A673 (cell line): ENCODE data around the gene ACTR3.

ENCODE experiments used
- EZH2 ChIP-seq: fragments of 200-600 bp; sonication (generic); IDR thresholded peaks from 2 replicates; pipeline ENCODE4 v1.6.1; 2017; ENCODE audit warnings: borderline replicate concordance, low read depth, mild to moderate bottlenecking, mixed read lengths, antibody characterized with exemption, low read length; ENCODE audit not compliant: poor library complexity, severe bottlenecking
- TF ChIP-seq, protein P1 (sequence below): fragments of 300-800, 200-600 bp; sonication (generic); conservative IDR thresholded peaks from 2 replicates; pipeline ENCODE4 v1.5.1; 2017; ENCODE audit warnings: low read depth, mild to moderate bottlenecking, antibody characterized with exemption, low read length, moderate library complexity, mixed read lengths

DNA sequence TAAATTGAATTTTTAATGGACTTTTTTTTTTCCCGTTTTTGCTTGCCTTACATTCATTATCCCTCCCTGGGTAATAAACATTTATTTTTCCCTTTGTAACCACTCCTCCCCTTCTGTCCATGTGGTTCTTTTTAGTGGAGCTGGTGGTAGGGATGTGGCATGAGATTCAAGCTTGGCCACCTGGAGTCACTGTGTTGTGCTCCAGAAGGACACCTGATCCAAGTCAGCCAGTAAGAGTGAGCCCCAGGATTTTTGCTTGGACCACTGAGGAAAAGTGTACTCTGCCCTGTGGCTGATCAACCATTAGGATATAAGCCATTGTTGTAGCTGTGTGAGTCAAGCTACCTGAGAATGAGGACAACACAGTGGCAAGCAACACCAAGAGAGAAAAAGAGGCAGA is 11.1 kb upstream of the ACTR3 start:
- TF ChIP-seq, protein P1, sequence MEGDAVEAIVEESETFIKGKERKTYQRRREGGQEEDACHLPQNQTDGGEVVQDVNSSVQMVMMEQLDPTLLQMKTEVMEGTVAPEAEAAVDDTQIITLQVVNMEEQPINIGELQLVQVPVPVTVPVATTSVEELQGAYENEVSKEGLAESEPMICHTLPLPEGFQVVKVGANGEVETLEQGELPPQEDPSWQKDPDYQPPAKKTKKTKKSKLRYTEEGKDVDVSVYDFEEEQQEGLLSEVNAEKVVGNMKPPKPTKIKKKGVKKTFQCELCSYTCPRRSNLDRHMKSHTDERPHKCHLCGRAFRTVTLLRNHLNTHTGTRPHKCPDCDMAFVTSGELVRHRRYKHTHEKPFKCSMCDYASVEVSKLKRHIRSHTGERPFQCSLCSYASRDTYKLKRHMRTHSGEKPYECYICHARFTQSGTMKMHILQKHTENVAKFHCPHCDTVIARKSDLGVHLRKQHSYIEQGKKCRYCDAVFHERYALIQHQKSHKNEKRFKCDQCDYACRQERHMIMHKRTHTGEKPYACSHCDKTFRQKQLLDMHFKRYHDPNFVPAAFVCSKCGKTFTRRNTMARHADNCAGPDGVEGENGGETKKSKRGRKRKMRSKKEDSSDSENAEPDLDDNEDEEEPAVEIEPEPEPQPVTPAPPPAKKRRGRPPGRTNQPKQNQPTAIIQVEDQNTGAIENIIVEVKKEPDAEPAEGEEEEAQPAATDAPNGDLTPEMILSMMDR, result no peak
- no peak for TF ChIP-seq EZH2
